Activated CD8-positive, alpha-beta T cell treated with anti-CD3 and anti-CD28 coated beads for 36 hours (primary cell): ENCODE results near the gene OR9A4. TPM values are rescaled to one million over a fixed set of nuclear protein-coding genes. Genes with fewer than 3 reads are reported as not detected.

Experiments
- ATAC-seq: fragments of 200-7000 bp; cut with Tn5 transposase; one replicate; pipeline ENCODE4 v1.10.0; 2021; ENCODE audit warnings: mild to moderate bottlenecking, moderate library complexity
- CTCF ChIA-PET: fragments of 350-600 bp; sonication (Branson Sonifier 250); formaldehyde crosslinking; loops from one replicate; lab custom pipeline; 2021; ENCODE audit warnings: antibody characterized with exemption; lab: Charles Lee
- POLR2A ChIA-PET: fragments of 350-600 bp; sonication (Branson Sonifier 250); formaldehyde crosslinking; loops from one replicate; lab custom pipeline; 2021; ENCODE audit warnings: antibody characterized with exemption; lab: Charles Lee
- DNase-seq: peaks from one replicate; pipeline ENCODE4 v3.0.0-alpha.2; 2020
- H3K27ac Mint-ChIP-seq: one replicate; pipeline ENCODE4 v1.8.0; 2021; ENCODE audit warnings: mild to moderate bottlenecking, mixed read lengths
- H3K27me3 Mint-ChIP-seq: one replicate; pipeline ENCODE4 v1.8.0; 2021; ENCODE audit warnings: mixed read lengths
- H3K36me3 Mint-ChIP-seq: one replicate; pipeline ENCODE4 v1.8.0; 2021; ENCODE audit warnings: low read depth, mixed read lengths
- H3K4me1 Mint-ChIP-seq: one replicate; pipeline ENCODE4 v1.8.0; 2021; ENCODE audit warnings: low read depth, mixed read lengths
- H3K4me3 Mint-ChIP-seq: one replicate; pipeline ENCODE4 v1.8.0; 2021; ENCODE audit warnings: mild to moderate bottlenecking, moderate library complexity, mixed read lengths
- H3K9me3 Mint-ChIP-seq: one replicate; pipeline ENCODE4 v1.8.0; 2021; ENCODE audit warnings: mixed read lengths
- CTCF ChIP-seq: fragments of 200-600 bp; IDR thresholded peaks from one replicate; pipeline ENCODE4 v1.8.0; 2022; ENCODE audit warnings: antibody characterized with exemption, mild to moderate bottlenecking
- intact Hi-C: fragments of 100-400 bp; cut with micrococcal nuclease; formaldehyde crosslinking; loops from one replicate; pipeline ENCODE4 v1.10.0; 2022
- total RNA-seq, 2 experiments: library from RNA; stranded (reverse); gene quantifications; one replicate each; pipeline ENCODE4 v1.2.3, GENCODE V29; 2021

OR9A4 gene
- not detected for total RNA-seq

- Mint-ChIP-seq H3K27me3 (peaks cover 2% of the 10 kb centered on the region), H3K9me3 (no peaks in the 10 kb centered on the region), H3K4me1 (no peaks in the 10 kb centered on the region), H3K36me3 (no peaks in the 10 kb centered on the region), H3K4me3 (no peak within 1 kb of the TSS), H3K27ac (no peak within 1 kb of the TSS)
- ATAC-seq (no peak), DNase-seq (no peak)
- CTCF ChIA-PET: no interaction called here
- no peak for TF ChIP-seq CTCF
- intact Hi-C loops: no loop called here
- POLR2A ChIA-PET: no interaction called here
These were observed at the start of gene OR9A4 for GRCh38 chr7:141916099-141916498. Gene OR9A4, plus strand, starts transcription at chr7:141916399. Its CDS starts 2,477 bp downstream, at chr7:141918876.

- H3K27me3 Mint-ChIP-seq: no peaks in the 10 kb centered on the region
- intact Hi-C loops: no loop called here
- no peak overlapping the region for H3K27ac Mint-ChIP-seq
- peaks cover 2% of the 10 kb centered on the region for H3K9me3 Mint-ChIP-seq
- ChIA-PET POLR2A (no interaction called here), CTCF (no interaction called here)
- no peaks in the 10 kb centered on the region for H3K4me1 Mint-ChIP-seq
- TF ChIP-seq CTCF: no peak
- DNase-seq: no peak
- peaks cover 1% of the 10 kb centered on the region for H3K36me3 Mint-ChIP-seq
- no peak overlapping the region for H3K4me3 Mint-ChIP-seq
- no peak for ATAC-seq
These were observed 49.2 kb upstream of the OR9A4 start for GRCh38 chr7:141866974-141867373.

- ChIA-PET CTCF (no interaction called here), POLR2A (no interaction called here)
- H3K27ac Mint-ChIP-seq: no peak overlapping the region
- peaks cover 1% of the 10 kb centered on the region for H3K36me3 Mint-ChIP-seq
- no peaks in the 10 kb centered on the region for H3K4me1 Mint-ChIP-seq
- DNase-seq (no peak), ATAC-seq (no peak)
- H3K4me3 Mint-ChIP-seq: no peak overlapping the region
- H3K27me3 Mint-ChIP-seq: no peaks in the 10 kb centered on the region
- intact Hi-C loops: no loop called here
- peaks cover 2% of the 10 kb centered on the region for H3K9me3 Mint-ChIP-seq
- no peak for TF ChIP-seq CTCF
These were observed 43.3 kb upstream of the OR9A4 start for GRCh38 chr7:141872931-141873330.

- CTCF ChIA-PET: no interaction called here
- no peak for TF ChIP-seq CTCF
- POLR2A ChIA-PET: no interaction called here
These were observed 41.4 kb upstream of the OR9A4 start for GRCh38 chr7:141874787-141875186.

GRCh38 chr7:141875453-141875852 lies 40.7 kb upstream of the OR9A4 start:
- no peaks in the 10 kb centered on the region for H3K27me3 Mint-ChIP-seq
- ATAC-seq (no peak), DNase-seq (no peak)
- peaks cover under 1% of the 10 kb centered on the region for H3K9me3 Mint-ChIP-seq
- POLR2A ChIA-PET: no interaction called here
- H3K4me1 Mint-ChIP-seq: no peaks in the 10 kb centered on the region
- peaks cover under 1% of the 10 kb centered on the region for H3K36me3 Mint-ChIP-seq
- TF ChIP-seq CTCF: no peak
- intact Hi-C loops: no loop called here
- H3K27ac Mint-ChIP-seq: no peak overlapping the region
- H3K4me3 Mint-ChIP-seq: no peak overlapping the region
- CTCF ChIA-PET: no interaction called here

More at GRCh38 chr7:141874787-141875186, 41.4 kb upstream of the OR9A4 start:
- H3K9me3 Mint-ChIP-seq: peaks cover 2% of the 10 kb centered on the region
- H3K4me1 Mint-ChIP-seq: no peaks in the 10 kb centered on the region
- no peak overlapping the region for H3K4me3 Mint-ChIP-seq
- H3K27me3 Mint-ChIP-seq: no peaks in the 10 kb centered on the region
- intact Hi-C loops: no loop called here
- peaks cover 1% of the 10 kb centered on the region for H3K36me3 Mint-ChIP-seq
- H3K27ac Mint-ChIP-seq: no peak overlapping the region
- ATAC-seq: no peak
- DNase-seq: no peak
